Mesodermal cell (in vitro differentiated cells): ENCODE data around the gene TBC1D22A.

Experiments
- H3K27ac ChIP-seq: 2 replicates; pipeline ENCODE4 v1.7.0; 2013; ENCODE audit warnings: mild to moderate bottlenecking, low read depth, low read length, moderate library complexity; ENCODE audit not compliant: severe bottlenecking
- H3K36me3 ChIP-seq: 2 replicates; pipeline ENCODE4 v1.7.1; 2013; ENCODE audit warnings: mild to moderate bottlenecking, low read length, moderate library complexity; ENCODE audit not compliant: control insufficient read depth, insufficient read depth
- H3K4me1 ChIP-seq: one replicate; pipeline ENCODE4 v1.7.1; 2013; ENCODE audit warnings: mild to moderate bottlenecking, low read length; ENCODE audit not compliant: insufficient read depth, control insufficient read depth, poor library complexity, severe bottlenecking
- H3K4me3 ChIP-seq: 2 replicates; pipeline ENCODE4 v1.7.0; 2013; ENCODE audit warnings: low read length, control low read depth, mild to moderate bottlenecking; ENCODE audit not compliant: insufficient read depth, poor library complexity, severe bottlenecking; ENCODE audit errors: extremely low read depth
- H3K9me3 ChIP-seq: 2 replicates; pipeline ENCODE4 v1.7.1; 2013; ENCODE audit warnings: mild to moderate bottlenecking, low read length, moderate library complexity; ENCODE audit not compliant: control insufficient read depth
- WGBS, 2 experiments: methylation state at CpG; one replicate each; pipeline ENCODE4 v1.1.5; 2013; ENCODE audit warnings: missing lambda C conversion rate in 2 of 2; ENCODE audit not compliant: insufficient coverage in 2 of 2; 5-methylcytosine and 5-hydroxymethylcytosine counted together

TBC1D22A gene

DNA sequence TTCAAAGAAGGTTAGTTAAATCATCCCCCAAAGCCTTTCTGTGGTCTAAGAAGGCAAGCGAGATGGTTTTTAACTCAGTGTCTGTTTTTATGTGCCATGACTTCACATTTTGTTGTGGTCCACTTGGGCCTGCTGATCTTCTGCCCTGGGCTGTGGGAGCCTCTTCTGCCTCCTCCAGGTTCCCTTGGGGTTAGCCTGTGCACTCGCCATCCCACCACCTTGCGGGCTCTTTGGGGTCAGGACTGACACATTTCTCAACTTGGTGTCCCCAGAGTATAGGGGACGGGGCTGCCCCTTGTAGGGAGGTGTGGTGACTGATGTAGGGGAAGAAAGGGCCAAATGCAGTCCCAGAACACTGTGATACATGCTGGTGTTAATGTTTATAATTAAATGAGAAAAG is 207.0 kb downstream of the TBC1D22A start:
- H3K36me3 ChIP-seq, result peaks cover 3% of the 10 kb centered on the region
- no peak overlapping the region for H3K4me3 ChIP-seq
- H3K4me1 ChIP-seq, result peaks cover 16% of the 10 kb centered on the region
- H3K9me3 ChIP-seq, result no peaks in the 10 kb centered on the region
- H3K27ac ChIP-seq, result no peak overlapping the region
- WGBS, 2 experiments, result 93 to 100% methylated on average over 3 of the region's 4 CpGs

GRCh38 chr22:46969961-46970360 is 207.5 kb downstream of the TBC1D22A start:
- peak overlapping the region; percentile 10 for H3K27ac ChIP-seq
- no peak overlapping the region for H3K4me3 ChIP-seq
- 98% methylated on average over 5 of the region's 6 CpGs for WGBS, 2 experiments
- peaks cover 16% of the 10 kb centered on the region for H3K4me1 ChIP-seq
- H3K36me3 ChIP-seq, result peaks cover 5% of the 10 kb centered on the region
- H3K9me3 ChIP-seq, result no peaks in the 10 kb centered on the region

DNA sequence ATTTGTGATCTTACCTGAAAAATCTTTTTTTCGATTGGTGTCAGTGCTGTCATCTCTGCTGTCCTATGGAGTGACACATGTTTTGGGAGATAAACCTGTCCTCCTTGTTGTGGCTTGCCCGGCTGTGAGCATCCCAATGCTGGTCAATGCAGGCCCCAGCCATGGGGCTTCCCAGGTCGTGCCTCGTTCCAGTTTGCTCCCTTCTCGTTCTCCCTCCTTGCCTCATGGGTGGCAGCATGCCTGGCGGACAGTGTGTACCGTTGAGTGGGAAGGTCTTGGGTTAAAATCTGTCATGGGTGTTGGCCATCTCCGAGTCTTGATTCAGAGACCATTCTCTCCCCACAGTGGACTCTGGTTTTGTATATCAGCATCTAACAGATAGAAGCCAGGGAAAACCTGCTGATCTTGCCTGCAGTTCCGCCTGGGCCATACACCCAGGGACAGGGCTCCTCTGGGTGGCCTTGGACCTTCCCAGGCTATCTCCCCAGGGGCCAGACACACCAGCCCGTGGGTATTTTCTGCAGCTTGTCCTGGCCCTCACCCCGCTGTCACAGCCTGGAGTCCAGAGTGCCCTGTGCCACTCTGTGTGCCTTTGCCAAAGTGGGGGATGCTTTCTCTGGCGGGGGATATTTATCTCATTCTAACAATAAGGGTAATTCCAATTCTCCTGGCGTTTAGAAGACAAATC is 208.1 kb downstream of the TBC1D22A start:
- Histone ChIP-seq H3K9me3 (no peaks in the 10 kb centered on the region), H3K36me3 (peaks cover 11% of the 10 kb centered on the region), H3K4me3 (no peak overlapping the region), H3K27ac (peak overlapping the region; percentile 79), H3K4me1 (peaks cover 16% of the 10 kb centered on the region)
- WGBS, 2 experiments, result 74 to 87% methylated on average over 5 to 10 of the region's 13 CpGs

- whole genome bisulfite sequencing, 2 experiments, result 77 to 86% methylated on average over 10 to 17 of the region's 17 CpGs
- H3K9me3 ChIP-seq, result no peaks in the 10 kb centered on the region
- H3K36me3 ChIP-seq, result peaks cover 18% of the 10 kb centered on the region
- peak overlapping the region; percentile 79 for H3K27ac ChIP-seq
- peaks cover 16% of the 10 kb centered on the region for H3K4me1 ChIP-seq
- no peak overlapping the region for H3K4me3 ChIP-seq
These were observed 208.8 kb downstream of the TBC1D22A start for GRCh38 chr22:46971099-46971763.

DNA sequence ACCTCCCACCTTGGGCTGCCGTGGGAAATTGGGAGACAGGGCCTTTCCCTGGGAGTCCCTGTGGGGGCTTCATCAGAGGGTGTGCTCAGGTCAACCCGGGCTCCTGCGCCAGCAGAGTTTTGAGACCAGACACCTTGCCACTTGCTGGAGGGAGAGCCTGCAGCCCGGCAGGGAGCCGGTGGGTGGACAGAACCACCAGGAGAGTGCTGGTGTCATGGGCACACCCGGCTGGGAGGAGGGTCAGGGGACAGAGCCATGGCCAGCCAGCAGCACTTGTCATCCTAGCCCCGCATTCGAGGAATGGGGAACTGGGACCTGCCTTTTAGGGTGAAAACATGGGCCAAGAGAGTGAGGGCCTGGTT is 209.3 kb downstream of the TBC1D22A start:
- H3K36me3 ChIP-seq, result peaks cover 23% of the 10 kb centered on the region
- H3K4me3 ChIP-seq, result no peak overlapping the region
- H3K9me3 ChIP-seq, result no peaks in the 10 kb centered on the region
- peak overlapping the region; percentile 79 for H3K27ac ChIP-seq
- 93 to 96% methylated on average over 7 to 8 of the region's 8 CpGs for WGBS, 2 experiments
- H3K4me1 ChIP-seq, result peaks cover 16% of the 10 kb centered on the region

- no peaks in the 10 kb centered on the region for H3K9me3 ChIP-seq
- H3K4me1 ChIP-seq, result peaks cover 16% of the 10 kb centered on the region
- peaks cover 25% of the 10 kb centered on the region for H3K36me3 ChIP-seq
- H3K27ac ChIP-seq, result peak overlapping the region; percentile 79
- H3K4me3 ChIP-seq, result no peak overlapping the region
- whole genome bisulfite sequencing, 2 experiments, result 93 to 94% methylated on average over 16 to 17 of the region's 17 CpGs
These were observed 209.8 kb downstream of the TBC1D22A start for GRCh38 chr22:46972256-46972655.

GRCh38 chr22:46972901-46973831 is 210.7 kb downstream of the TBC1D22A start:
- H3K27ac ChIP-seq, result no peak overlapping the region
- no peak overlapping the region for H3K4me3 ChIP-seq
- H3K9me3 ChIP-seq, result no peaks in the 10 kb centered on the region
- WGBS, 2 experiments, result 96 to 98% methylated on average over 27 to 28 of the region's 32 CpGs
- peaks cover 32% of the 10 kb centered on the region for H3K36me3 ChIP-seq
- peaks cover 16% of the 10 kb centered on the region for H3K4me1 ChIP-seq

GRCh38 chr22:46974077-46974476 is 211.6 kb downstream of the TBC1D22A start:
- peaks cover 16% of the 10 kb centered on the region for H3K4me1 ChIP-seq
- WGBS, 2 experiments, result 85 to 89% methylated on average over 20 of the region's 20 CpGs
- H3K9me3 ChIP-seq, result no peaks in the 10 kb centered on the region
- H3K4me3 ChIP-seq, result no peak overlapping the region
- H3K36me3 ChIP-seq, result peaks cover 32% of the 10 kb centered on the region
- H3K27ac ChIP-seq, result no peak overlapping the region

- Histone ChIP-seq H3K9me3 (no peaks in the 10 kb centered on the region), H3K27ac (no peak overlapping the region), H3K4me3 (no peak overlapping the region), H3K36me3 (peaks cover 38% of the 10 kb centered on the region), H3K4me1 (peaks cover 16% of the 10 kb centered on the region)
- 93 to 97% methylated on average over 20 to 23 of the region's 24 CpGs for WGBS, 2 experiments
These were observed 212.5 kb downstream of the TBC1D22A start for GRCh38 chr22:46974631-46975585.

- 96 to 98% methylated on average over 13 of the region's 13 CpGs for WGBS, 2 experiments
- Histone ChIP-seq H3K4me1 (peaks cover 7% of the 10 kb centered on the region), H3K36me3 (peaks cover 38% of the 10 kb centered on the region), H3K9me3 (no peaks in the 10 kb centered on the region), H3K27ac (no peak overlapping the region), H3K4me3 (no peak overlapping the region)
These were observed 213.7 kb downstream of the TBC1D22A start for GRCh38 chr22:46976143-46976542.
